Panc1 (cell line): ENCODE results near the gene CAPN11. TPM values are rescaled to one million over a fixed set of nuclear protein-coding genes. Genes with fewer than 3 reads are reported as not detected.

Experiments used
- ATAC-seq: fragments of 200-7000 bp; cut with Tn5 transposase; 2 replicates; pipeline ENCODE4 v1.9.1; 2020; ENCODE audit warnings: mild to moderate bottlenecking, moderate library complexity
- BruUV-seq: library from RNA; stranded (reverse); fragments of 400-500 nt; replicated peaks from 2 replicates; lab custom pipeline; 2021; lab: Mats Ljungman, UMichigan
- CTCF ChIA-PET: fragments of 300-600 bp; sonication (Branson Sonifier 250); formaldehyde crosslinking; loops from one replicate; lab custom pipeline; 2022; ENCODE audit warnings: antibody characterized with exemption; lab: Charles Lee
- POLR2A ChIA-PET: fragments of 300-600 bp; sonication (Branson Sonifier 250); formaldehyde crosslinking; loops from one replicate; lab custom pipeline; 2022; ENCODE audit warnings: antibody characterized with exemption; lab: Charles Lee
- DNase-seq: peaks from one replicate; pipeline ENCODE4 v3.0.0-alpha.2; 2010; ENCODE audit warnings: low read depth, low spot score
- H3K27ac ChIP-seq: 2 replicates; pipeline ENCODE4 v1.5.1; 2011; ENCODE audit warnings: mild to moderate bottlenecking, low read length, inconsistent platforms
- H3K27me3 ChIP-seq: fragments of 200-500 bp; sonication (Bioruptor generic); 2 replicates; pipeline ENCODE4 v1.6.0; 2014; ENCODE audit warnings: low read length, inconsistent platforms; ENCODE audit not compliant: control insufficient read depth, insufficient read depth
- H3K36me3 ChIP-seq: fragments of 200-500 bp; sonication (Bioruptor generic); 2 replicates; pipeline ENCODE4 v1.5.1; 2014; ENCODE audit warnings: inconsistent platforms, mild to moderate bottlenecking, low read length, moderate library complexity; ENCODE audit not compliant: control insufficient read depth, insufficient read depth
- H3K4me1 ChIP-seq: 2 replicates; pipeline ENCODE4 v1.5.1; 2011; ENCODE audit warnings: inconsistent platforms, mild to moderate bottlenecking, low read length, moderate library complexity; ENCODE audit not compliant: control insufficient read depth, insufficient read depth
- H3K4me3 ChIP-seq, 2 experiments: 2 replicates each; pipeline ENCODE4 v1.5.1; 2011 to 2012; ENCODE audit warnings: low read depth in 2 of 2, low read length in 2 of 2, mild to moderate bottlenecking in 2 of 2, inconsistent platforms in 1 of 2, moderate library complexity in 1 of 2
- H3K9me3 ChIP-seq: fragments of 200-500 bp; sonication (Bioruptor generic); 2 replicates; pipeline ENCODE4 v1.5.1; 2014; ENCODE audit warnings: low read depth, mild to moderate bottlenecking, inconsistent platforms, low read length, moderate library complexity; ENCODE audit not compliant: control insufficient read depth, insufficient read depth
- POLR2AphosphoS5 ChIP-seq: IDR thresholded peaks from 2 replicates; pipeline ENCODE4 v1.6.1; 2012; ENCODE audit warnings: mild to moderate bottlenecking, low read depth, low read length, moderate library complexity
- REST ChIP-seq, 2 experiments: IDR thresholded peaks; 2 replicates each; pipeline ENCODE4 v1.6.1; 2011 to 2012; ENCODE audit warnings: low read depth in 2 of 2, control low read depth in 1 of 2, low read length in 1 of 2, mild to moderate bottlenecking in 1 of 2, moderate library complexity in 1 of 2; ENCODE audit not compliant: insufficient read depth in 1 of 2
- SIN3A ChIP-seq: IDR thresholded peaks from 2 replicates; pipeline ENCODE4 v1.6.1; 2012; ENCODE audit warnings: low read depth, mild to moderate bottlenecking, low read length, moderate library complexity, borderline replicate concordance; ENCODE audit not compliant: insufficient read depth
- TCF7L2 ChIP-seq: IDR thresholded peaks from 2 replicates; pipeline ENCODE4 v1.6.1; 2011; ENCODE audit warnings: mild to moderate bottlenecking, low read depth, low read length, inconsistent platforms
- in situ Hi-C: cut with HindIII; loops from 2 replicates; pipeline ENCODE4 v1.10.0; 2016; ENCODE audit warnings: low sequenced_read_pairs, low pct_unique_long_range_greater_than_20kb
- intact Hi-C: fragments of 100-400 bp; cut with micrococcal nuclease; formaldehyde crosslinking; loops from one replicate; pipeline ENCODE4 v1.10.0; 2022; ENCODE audit not compliant: unreplicated experiment
- total RNA-seq: library from RNA; stranded (reverse); gene quantifications from one replicate; pipeline ENCODE4 v1.2.1, GENCODE V29; 2021; ENCODE audit not compliant: unreplicated experiment
- TF ChIP-seq, protein P1 (sequence below): fragments of 450-650 bp; IDR thresholded peaks from 2 replicates; pipeline ENCODE4 v1.5.1; 2017; ENCODE audit warnings: mild to moderate bottlenecking

Gene CAPN11
- total RNA-seq, 1 experiment from 2014 or later, result 1.2 TPM

DNA sequence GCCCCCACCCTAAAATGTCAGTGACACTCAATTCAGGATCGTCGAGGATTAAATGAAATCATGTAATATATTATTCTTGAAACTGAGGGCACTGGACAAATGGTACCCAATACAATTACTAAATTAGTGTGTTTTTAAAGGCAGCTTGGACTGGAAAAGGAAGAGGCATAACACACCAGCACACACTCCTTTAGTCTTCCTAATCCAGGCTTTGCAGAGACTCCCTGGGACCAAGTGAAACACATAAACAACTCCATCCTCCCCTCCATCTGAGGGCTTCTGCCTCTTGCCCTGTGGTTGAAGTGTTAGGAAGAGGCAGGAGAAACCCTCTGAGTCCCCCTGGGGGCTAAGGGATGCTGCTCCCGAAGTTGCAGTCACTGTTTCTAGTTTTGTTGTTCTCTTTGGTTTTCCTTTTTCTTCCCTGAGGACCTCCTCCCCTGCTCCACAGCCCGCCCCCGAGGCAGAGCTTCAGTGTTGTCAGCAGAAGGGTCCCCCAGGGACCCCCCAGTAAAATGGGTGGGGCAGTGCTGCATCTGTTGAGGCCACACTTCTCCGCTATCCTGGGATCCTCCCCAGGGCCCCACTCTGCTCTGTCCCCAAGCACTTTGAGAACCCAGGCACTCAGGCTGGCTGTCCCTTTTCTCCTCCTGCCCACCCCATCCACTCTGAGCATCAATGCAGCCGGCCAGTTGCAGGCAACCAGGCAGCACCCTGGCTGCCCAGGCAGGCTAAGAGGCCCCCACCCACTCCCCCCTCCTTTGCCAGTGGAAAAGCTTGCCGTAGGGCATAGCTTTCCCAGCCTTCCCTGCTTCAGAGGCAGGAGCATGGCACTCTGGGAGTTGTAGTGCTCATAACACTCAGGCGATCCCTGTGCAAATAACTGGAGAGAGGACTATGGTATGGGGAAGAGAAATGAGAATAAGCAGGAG, 25.4 kb upstream of the CAPN11 start:
- CTCF ChIA-PET, result no interaction called here
- Histone ChIP-seq H3K27me3 (no peaks in the 10 kb centered on the region), H3K9me3 (no peaks in the 10 kb centered on the region), H3K27ac (no peak overlapping the region), H3K36me3 (no peaks in the 10 kb centered on the region), H3K4me3 (no peak overlapping the region), H3K4me1 (0 out of 2 replicates have a peak, but pooled peaks cover 6% of the 10 kb centered on the region)
- DNase-seq, result no peak
- BruUV-seq, result no TSS peak
- intact Hi-C loops (no loop called here), in situ Hi-C loops (no loop called here)
- POLR2A ChIA-PET, result interaction anchor here (0.6 to 0.7 kb wide), 3 partner anchors 9 to 460 kb away, joined by 3 to 4 read pairs (median 3); no protein-coding TSS in a partner anchor
- peak; percentile 85 for ATAC-seq
- TF ChIP-seq REST (IDR thresholded peaks at IDR 0.05; ENCODE audit: insufficient read depth in 1 of 2, low read depth in 2 of 2, low read length in 1 of 2) (no peak), TCF7L2 (no peak), POLR2AphosphoS5 (no peak), SIN3A (no peak)

DNA sequence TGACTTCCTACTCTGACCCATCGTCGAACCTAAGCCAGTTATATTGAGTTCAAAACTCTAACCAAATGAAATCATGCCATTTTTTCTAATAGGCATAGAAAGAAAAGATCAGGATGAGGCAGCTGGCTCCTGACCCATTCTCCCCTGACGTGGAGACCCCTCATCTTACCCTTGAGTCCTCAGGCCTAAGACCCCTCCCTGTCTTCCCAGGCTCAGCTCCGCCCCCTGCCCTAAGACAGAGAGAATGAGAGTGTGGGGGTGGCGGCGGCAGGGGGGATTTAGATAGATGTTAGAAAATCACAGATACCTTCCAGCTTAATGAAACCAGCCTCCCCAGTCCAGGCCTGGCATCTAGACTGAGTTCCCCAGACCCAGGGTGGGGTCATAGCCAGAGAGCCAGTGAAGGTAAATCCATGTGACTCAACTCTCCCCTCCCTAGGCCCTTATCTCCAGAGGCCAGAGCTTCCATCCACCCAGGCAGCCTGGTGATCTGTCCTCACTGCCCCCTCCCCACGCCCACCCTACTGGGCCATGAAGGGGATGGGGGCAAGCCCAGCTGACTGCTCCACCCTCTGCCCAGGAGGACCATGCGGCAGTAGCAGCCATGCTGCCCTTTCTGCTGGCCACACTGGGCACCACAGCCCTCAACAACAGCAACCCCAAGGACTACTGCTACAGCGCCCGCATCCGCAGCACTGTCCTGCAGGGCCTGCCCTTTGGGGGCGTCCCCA, 24.5 kb upstream of the CAPN11 start:
- DNase-seq (no peak), ATAC-seq (no peak)
- ChIA-PET CTCF (no interaction called here), POLR2A (interaction anchor here (0.6 to 0.7 kb wide), 2 partner anchors 10 to 171 kb away, joined by 3 to 4 read pairs; no protein-coding TSS in a partner anchor)
- H3K4me1 ChIP-seq, result 0 out of 2 replicates have a peak, but pooled peaks cover 3% of the 10 kb centered on the region
- no peak overlapping the region for H3K27ac ChIP-seq
- TF ChIP-seq TCF7L2, result no peak
- no peak for TF ChIP-seq REST (IDR thresholded peaks at IDR 0.05; ENCODE audit: insufficient read depth in 1 of 2, low read depth in 2 of 2, low read length in 1 of 2)
- TF ChIP-seq, protein P1, sequence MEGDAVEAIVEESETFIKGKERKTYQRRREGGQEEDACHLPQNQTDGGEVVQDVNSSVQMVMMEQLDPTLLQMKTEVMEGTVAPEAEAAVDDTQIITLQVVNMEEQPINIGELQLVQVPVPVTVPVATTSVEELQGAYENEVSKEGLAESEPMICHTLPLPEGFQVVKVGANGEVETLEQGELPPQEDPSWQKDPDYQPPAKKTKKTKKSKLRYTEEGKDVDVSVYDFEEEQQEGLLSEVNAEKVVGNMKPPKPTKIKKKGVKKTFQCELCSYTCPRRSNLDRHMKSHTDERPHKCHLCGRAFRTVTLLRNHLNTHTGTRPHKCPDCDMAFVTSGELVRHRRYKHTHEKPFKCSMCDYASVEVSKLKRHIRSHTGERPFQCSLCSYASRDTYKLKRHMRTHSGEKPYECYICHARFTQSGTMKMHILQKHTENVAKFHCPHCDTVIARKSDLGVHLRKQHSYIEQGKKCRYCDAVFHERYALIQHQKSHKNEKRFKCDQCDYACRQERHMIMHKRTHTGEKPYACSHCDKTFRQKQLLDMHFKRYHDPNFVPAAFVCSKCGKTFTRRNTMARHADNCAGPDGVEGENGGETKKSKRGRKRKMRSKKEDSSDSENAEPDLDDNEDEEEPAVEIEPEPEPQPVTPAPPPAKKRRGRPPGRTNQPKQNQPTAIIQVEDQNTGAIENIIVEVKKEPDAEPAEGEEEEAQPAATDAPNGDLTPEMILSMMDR, result no peak
- TF ChIP-seq SIN3A, result no peak
- TF ChIP-seq POLR2AphosphoS5, result no peak
- intact Hi-C loops (no loop called here), in situ Hi-C loops (no loop called here)
- H3K36me3 ChIP-seq, result no peaks in the 10 kb centered on the region; the same call in 1 of the 2 replicates
- BruUV-seq, result no TSS peak
- no peaks in the 10 kb centered on the region for H3K9me3 ChIP-seq
- no peaks in the 10 kb centered on the region for H3K27me3 ChIP-seq
- H3K4me3 ChIP-seq, result no peak overlapping the region
